ENCODE measurements around the gene CRYL1.

Gene CRYL1

DNA sequence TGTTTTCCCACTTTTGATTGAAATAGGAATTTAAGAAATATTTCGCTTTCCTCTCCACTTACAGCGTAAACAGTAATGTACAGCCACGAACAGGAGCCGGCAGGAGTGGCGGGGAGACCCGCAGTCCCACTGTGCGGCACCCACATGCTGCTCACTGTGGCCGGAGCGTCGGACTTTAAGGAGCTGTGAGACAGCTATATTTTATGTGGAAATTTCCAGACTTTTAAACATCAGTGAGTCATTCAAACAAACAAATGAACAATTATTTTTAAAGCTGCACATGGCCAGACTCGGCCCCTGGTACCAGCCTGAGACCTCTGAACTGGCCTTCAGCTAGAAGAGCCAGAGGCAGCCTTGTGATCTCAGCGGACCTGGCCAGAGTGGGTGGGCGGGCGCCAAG lies 52.5 kb downstream of the CRYL1 start:
- TF ChIP-seq TAF1 (IDR thresholded peaks at IDR 0.05; ENCODE audit: low read depth) (no peak), FOXM1 (IDR thresholded peaks at IDR 0.05; ENCODE audit: borderline replicate concordance, low read depth) (no peak), CREB1 (IDR thresholded peaks at IDR 0.05; ENCODE audit: low read depth) (no peak), ZBTB7A (IDR thresholded peaks at IDR 0.05; ENCODE audit: low read depth) (no peak), EGR1 (IDR thresholded peaks at IDR 0.05) (no peak), REST (IDR thresholded peaks at IDR 0.05; ENCODE audit: low read depth) (no peak), TEAD4 (IDR thresholded peaks at IDR 0.05) (no peak), NFIC (IDR thresholded peaks at IDR 0.05) (no peak), RAD21 (IDR thresholded peaks at IDR 0.05; ENCODE audit: low read depth) (no peak)
- TF ChIP-seq, protein P1, sequence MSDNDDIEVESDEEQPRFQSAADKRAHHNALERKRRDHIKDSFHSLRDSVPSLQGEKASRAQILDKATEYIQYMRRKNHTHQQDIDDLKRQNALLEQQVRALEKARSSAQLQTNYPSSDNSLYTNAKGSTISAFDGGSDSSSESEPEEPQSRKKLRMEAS (IDR thresholded peaks at IDR 0.05): no peak
- TF ChIP-seq, protein P2, sequence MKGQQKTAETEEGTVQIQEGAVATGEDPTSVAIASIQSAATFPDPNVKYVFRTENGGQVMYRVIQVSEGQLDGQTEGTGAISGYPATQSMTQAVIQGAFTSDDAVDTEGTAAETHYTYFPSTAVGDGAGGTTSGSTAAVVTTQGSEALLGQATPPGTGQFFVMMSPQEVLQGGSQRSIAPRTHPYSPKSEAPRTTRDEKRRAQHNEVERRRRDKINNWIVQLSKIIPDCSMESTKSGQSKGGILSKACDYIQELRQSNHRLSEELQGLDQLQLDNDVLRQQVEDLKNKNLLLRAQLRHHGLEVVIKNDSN (IDR thresholded peaks at IDR 0.05): no peak

DNA sequence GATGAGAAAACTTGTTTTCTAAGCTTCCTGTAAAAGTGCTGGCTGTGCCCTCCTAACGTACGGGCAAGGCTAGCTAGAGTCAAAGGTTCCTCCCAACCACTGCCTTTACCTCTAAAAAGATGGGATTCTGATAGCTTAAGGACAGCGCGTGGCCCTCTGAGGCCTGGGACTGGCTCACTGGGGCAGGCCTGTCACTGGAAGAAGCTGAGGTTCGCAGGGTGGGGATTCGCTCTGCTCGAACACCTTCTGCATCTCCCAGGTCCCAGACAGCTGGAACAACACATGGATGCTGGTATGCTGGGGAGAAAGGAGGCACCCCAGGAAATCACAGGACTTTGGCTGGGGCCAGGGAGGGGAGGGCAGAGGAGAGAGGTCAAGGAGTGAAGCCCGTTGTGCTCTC lies 53.1 kb downstream of the CRYL1 start:
- TF ChIP-seq CREB1 (IDR thresholded peaks at IDR 0.05; ENCODE audit: low read depth) (no peak), TEAD4 (IDR thresholded peaks at IDR 0.05) (no peak), EP300 (IDR thresholded peaks at IDR 0.05; ENCODE audit: borderline replicate concordance) (no peak)

DNA sequence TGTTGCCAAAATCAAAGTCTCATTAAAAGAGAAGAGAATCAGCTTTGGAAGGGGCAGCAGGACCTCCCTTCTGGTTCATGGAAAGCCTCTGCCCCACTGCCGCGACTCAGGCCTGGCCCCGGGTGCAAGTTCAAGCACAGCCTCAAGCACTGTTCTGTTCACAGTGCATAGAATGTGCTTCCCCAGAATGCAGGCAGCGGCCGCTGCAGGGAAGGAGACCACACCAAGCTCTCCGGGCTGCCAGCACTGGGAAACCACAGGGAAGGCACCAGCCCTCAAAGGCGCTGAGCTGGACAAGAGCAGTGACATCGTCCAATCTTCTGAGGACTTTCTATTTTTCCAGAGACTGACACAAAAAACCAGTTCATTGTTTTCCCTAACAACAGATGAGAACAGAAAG lies 55.5 kb downstream of the CRYL1 start:
- TF ChIP-seq NFIC (IDR thresholded peaks at IDR 0.05) (no peak), YY1 (IDR thresholded peaks at IDR 0.05; ENCODE audit: low read depth) (no peak), REST (IDR thresholded peaks at IDR 0.05; ENCODE audit: low read depth) (no peak), CREB1 (IDR thresholded peaks at IDR 0.05; ENCODE audit: low read depth) (no peak), CEBPB (IDR thresholded peaks at IDR 0.05) (no peak), TEAD4 (IDR thresholded peaks at IDR 0.05) (no peak), ZBTB7A (IDR thresholded peaks at IDR 0.05; ENCODE audit: low read depth) (no peak), FOXM1 (IDR thresholded peaks at IDR 0.05; ENCODE audit: borderline replicate concordance, low read depth) (no peak), EGR1 (IDR thresholded peaks at IDR 0.05) (no peak), EP300 (IDR thresholded peaks at IDR 0.05; ENCODE audit: borderline replicate concordance) (no peak), TAF1 (IDR thresholded peaks at IDR 0.05; ENCODE audit: low read depth) (no peak), RAD21 (IDR thresholded peaks at IDR 0.05; ENCODE audit: low read depth) (no peak), TCF12 (IDR thresholded peaks at IDR 0.05; ENCODE audit: low read depth) (no peak)
- TF ChIP-seq, protein P2 (IDR thresholded peaks at IDR 0.05): no peak
- TF ChIP-seq, protein P1 (IDR thresholded peaks at IDR 0.05): no peak

- TF ChIP-seq TAF1 (IDR thresholded peaks at IDR 0.05; ENCODE audit: low read depth): no peak
- TF ChIP-seq NFIC (IDR thresholded peaks at IDR 0.05): no peak
- no peak for TF ChIP-seq YY1 (IDR thresholded peaks at IDR 0.05; ENCODE audit: low read depth)
- TF ChIP-seq, protein P1 (IDR thresholded peaks at IDR 0.05): no peak
- TF ChIP-seq FOXM1 (IDR thresholded peaks at IDR 0.05; ENCODE audit: borderline replicate concordance, low read depth): no peak
Observed at GRCh38 chr13:20466371-20466770, 59.3 kb downstream of the CRYL1 start.

DNA sequence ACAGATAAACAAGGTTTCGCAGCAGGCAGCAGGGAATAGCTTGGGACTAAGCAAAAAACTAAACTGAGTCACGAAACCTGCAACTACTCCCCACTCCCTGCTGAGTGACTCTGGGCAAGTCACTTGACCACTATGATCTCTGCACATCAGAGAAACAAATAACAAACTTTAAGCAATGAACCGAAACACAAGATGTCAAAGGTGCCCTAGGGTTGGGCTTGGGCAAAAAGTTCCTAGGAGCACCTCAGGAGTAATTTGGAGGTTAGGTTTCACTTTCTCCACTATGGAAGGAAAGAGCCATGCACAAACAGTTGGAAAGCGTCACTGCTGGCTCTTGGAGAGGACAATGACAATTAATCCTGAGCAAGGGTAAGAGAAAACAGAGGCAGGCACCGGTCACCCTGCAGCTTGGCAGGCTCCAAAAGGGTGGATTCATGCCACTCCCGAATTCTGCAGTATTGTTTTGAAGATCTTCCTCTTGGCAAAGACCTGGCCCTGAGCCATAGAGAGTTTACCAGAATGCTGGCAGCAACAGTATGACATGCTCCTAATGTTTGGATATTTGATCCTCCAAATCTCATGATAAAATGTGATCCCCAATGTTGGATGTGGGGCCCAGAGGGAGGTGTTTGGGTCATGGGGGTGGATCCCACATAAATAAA lies 60.3 kb downstream of the CRYL1 start:
- TF ChIP-seq NFIC (IDR thresholded peaks at IDR 0.05): peak; percentile 64
- no peak for TF ChIP-seq RAD21 (IDR thresholded peaks at IDR 0.05; ENCODE audit: low read depth)

DNA sequence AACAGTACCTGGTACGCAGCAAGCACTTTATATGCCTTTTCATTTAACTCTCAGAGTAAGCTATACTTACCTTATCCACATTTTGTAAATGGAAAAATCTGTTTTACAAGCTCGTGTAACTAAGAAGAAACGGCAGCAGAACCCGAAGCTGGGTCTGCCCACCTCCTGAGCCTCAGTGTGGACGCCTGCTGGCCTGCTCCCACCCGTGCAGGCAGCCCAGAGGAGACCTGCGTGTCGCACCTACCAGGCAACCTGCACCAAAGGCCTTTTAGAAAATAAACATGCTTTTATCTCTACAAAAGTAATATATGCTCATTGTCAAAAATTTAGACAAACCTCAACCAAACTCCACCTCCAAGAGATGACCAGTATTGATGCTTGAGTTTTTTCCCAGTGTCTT lies 62.7 kb downstream of the CRYL1 start:
- TF ChIP-seq CREB1 (IDR thresholded peaks at IDR 0.05; ENCODE audit: low read depth) (no peak), RAD21 (IDR thresholded peaks at IDR 0.05; ENCODE audit: low read depth) (no peak)

GRCh38 chr13:20462533-20462915 lies 63.1 kb downstream of the CRYL1 start:
- no peak for TF ChIP-seq REST (IDR thresholded peaks at IDR 0.05; ENCODE audit: low read depth)
- no peak for TF ChIP-seq ZBTB7A (IDR thresholded peaks at IDR 0.05; ENCODE audit: low read depth)
- TF ChIP-seq, protein P1 (IDR thresholded peaks at IDR 0.05): no peak
- TF ChIP-seq FOXM1 (IDR thresholded peaks at IDR 0.05; ENCODE audit: borderline replicate concordance, low read depth): no peak
- no peak for TF ChIP-seq CREB1 (IDR thresholded peaks at IDR 0.05; ENCODE audit: low read depth)
- no peak for TF ChIP-seq RAD21 (IDR thresholded peaks at IDR 0.05; ENCODE audit: low read depth)
- TF ChIP-seq TAF1 (IDR thresholded peaks at IDR 0.05; ENCODE audit: low read depth): no peak
- TF ChIP-seq TEAD4 (IDR thresholded peaks at IDR 0.05): no peak
- TF ChIP-seq TCF12 (IDR thresholded peaks at IDR 0.05; ENCODE audit: low read depth): no peak
- no peak for TF ChIP-seq YY1 (IDR thresholded peaks at IDR 0.05; ENCODE audit: low read depth)
- TF ChIP-seq NFIC (IDR thresholded peaks at IDR 0.05): no peak; the same call in 1 of the 2 replicates
- no peak for TF ChIP-seq EGR1 (IDR thresholded peaks at IDR 0.05)
